AG04450 (cell line): ENCODE results near the gene UBR2. TPM values are rescaled to one million over a fixed set of nuclear protein-coding genes. Genes with fewer than 3 reads are reported as not detected.
"Not testable (repeated sequence)": the region's sequence is repeated elsewhere in the genome, so short reads cannot be mapped to it uniquely, and the experiment has no call there.

Experiments used
- CTCF ChIA-PET: fragments of 300-600, 350-600 bp; formaldehyde crosslinking; extraction: SDS; loops from one replicate; lab custom pipeline; 2022; ENCODE audit warnings: antibody characterized with exemption, inconsistent platforms; lab: Charles Lee
- POLR2A ChIA-PET: fragments of 350-600 bp; formaldehyde crosslinking; extraction: SDS; loops from one replicate; lab custom pipeline; 2021; ENCODE audit warnings: antibody characterized with exemption, inconsistent platforms; lab: Yijun Ruan, JAX
- DNase-seq: peaks from one replicate; pipeline ENCODE4 v3.0.0-alpha.2; 2011; ENCODE audit warnings: low read depth, low spot score
- H3K27ac ChIP-seq: one replicate; pipeline ENCODE4 v1.5.1; 2012; ENCODE audit warnings: low read depth, low read length, control low read depth
- H3K27me3 ChIP-seq: one replicate; pipeline ENCODE4 v1.6.0; 2012; ENCODE audit warnings: low read length; ENCODE audit not compliant: control insufficient read depth, insufficient read depth
- H3K4me3 ChIP-seq: 2 replicates; pipeline ENCODE4 v1.5.1; 2011; ENCODE audit warnings: mild to moderate bottlenecking, low read depth, low read length, control low read depth
- H3K9me3 ChIP-seq: 2 replicates; pipeline ENCODE4 v1.5.1; 2012; ENCODE audit warnings: low read length; ENCODE audit not compliant: control insufficient read depth, insufficient read depth
- polyA plus RNA-seq: library from polyadenylated mRNA; depleted of rRNA; stranded (reverse); fragments of >200 nt; gene quantifications from 2 replicates; pipeline ENCODE4 v1.2.3, GENCODE V29; 2011
- TF ChIP-seq, protein P1 (sequence below): IDR thresholded peaks from 2 replicates; pipeline ENCODE4 v1.5.1; 2011; ENCODE audit warnings: low read depth, low read length, control low read depth, inconsistent platforms

Gene UBR2
- polyA plus RNA-seq, 1 experiment: 25.3 TPM

DNA sequence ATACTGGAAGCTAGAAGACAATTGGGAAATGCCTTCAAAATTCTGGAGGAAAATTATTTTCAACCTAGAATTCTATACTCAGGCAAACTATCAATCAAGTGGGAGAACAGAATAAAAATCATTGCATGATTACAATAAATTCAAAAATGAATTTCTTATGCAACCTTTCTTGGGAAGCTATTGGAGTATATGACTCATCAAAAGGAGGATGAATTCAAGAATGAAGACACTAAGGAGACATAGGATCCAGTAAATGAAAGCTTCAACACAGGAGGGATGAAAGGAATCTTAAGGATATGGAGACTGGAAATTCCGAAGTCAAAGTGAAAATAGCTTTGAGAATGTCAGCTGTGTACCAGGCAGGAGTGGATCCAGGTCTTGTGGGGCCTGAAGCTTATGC, 12.6 kb upstream of the UBR2 start:
- Histone ChIP-seq H3K4me3 (no peak overlapping the region), H3K27ac (no peak overlapping the region), H3K9me3 (peaks cover 5% of the 10 kb centered on the region; the same call in 1 of the 2 replicates), H3K27me3 (no peaks in the 10 kb centered on the region)
- ChIA-PET CTCF (interaction anchor here (0.9 to 5.9 kb wide), 5 partner anchors 12 to 765 kb away, joined by 4 to 97 read pairs (median 6); partner anchors contain the start of gene UBR2), POLR2A (no interaction called here)
- TF ChIP-seq, protein P1, sequence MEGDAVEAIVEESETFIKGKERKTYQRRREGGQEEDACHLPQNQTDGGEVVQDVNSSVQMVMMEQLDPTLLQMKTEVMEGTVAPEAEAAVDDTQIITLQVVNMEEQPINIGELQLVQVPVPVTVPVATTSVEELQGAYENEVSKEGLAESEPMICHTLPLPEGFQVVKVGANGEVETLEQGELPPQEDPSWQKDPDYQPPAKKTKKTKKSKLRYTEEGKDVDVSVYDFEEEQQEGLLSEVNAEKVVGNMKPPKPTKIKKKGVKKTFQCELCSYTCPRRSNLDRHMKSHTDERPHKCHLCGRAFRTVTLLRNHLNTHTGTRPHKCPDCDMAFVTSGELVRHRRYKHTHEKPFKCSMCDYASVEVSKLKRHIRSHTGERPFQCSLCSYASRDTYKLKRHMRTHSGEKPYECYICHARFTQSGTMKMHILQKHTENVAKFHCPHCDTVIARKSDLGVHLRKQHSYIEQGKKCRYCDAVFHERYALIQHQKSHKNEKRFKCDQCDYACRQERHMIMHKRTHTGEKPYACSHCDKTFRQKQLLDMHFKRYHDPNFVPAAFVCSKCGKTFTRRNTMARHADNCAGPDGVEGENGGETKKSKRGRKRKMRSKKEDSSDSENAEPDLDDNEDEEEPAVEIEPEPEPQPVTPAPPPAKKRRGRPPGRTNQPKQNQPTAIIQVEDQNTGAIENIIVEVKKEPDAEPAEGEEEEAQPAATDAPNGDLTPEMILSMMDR: no peak
- DNase-seq: no peak

DNA sequence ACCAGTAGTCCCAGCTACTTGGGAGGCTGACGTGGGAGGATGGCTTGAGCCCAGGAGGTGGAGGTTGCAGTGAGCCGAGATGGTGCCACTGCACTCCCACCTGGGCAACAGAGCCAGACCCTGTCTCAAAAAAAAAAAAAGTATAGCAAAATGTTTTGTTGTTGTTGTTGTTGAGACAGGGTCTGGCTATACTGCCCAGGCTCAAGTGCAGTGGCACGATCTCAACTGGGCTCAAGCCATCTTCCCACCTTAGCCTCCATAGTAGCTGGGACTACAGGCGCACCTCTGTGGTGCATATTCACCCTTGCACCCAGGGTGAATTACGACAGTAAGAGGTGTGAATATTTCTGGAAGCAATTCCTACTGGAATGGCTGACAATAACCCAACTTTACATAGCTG, 11.4 kb upstream of the UBR2 start:
- Histone ChIP-seq H3K9me3 (peaks cover 5% of the 10 kb centered on the region; the same call in 1 of the 2 replicates), H3K4me3 (no peak overlapping the region), H3K27ac (no peak overlapping the region), H3K27me3 (no peaks in the 10 kb centered on the region)
- CTCF ChIA-PET: interaction anchor here (1.9 to 2.3 kb wide), 2 partner anchors 11 to 338 kb away, joined by 6 to 13 read pairs; partner anchors contain the start of gene UBR2
- POLR2A ChIA-PET: no interaction called here
- TF ChIP-seq, protein P1: no peak
- no peak for DNase-seq

DNA sequence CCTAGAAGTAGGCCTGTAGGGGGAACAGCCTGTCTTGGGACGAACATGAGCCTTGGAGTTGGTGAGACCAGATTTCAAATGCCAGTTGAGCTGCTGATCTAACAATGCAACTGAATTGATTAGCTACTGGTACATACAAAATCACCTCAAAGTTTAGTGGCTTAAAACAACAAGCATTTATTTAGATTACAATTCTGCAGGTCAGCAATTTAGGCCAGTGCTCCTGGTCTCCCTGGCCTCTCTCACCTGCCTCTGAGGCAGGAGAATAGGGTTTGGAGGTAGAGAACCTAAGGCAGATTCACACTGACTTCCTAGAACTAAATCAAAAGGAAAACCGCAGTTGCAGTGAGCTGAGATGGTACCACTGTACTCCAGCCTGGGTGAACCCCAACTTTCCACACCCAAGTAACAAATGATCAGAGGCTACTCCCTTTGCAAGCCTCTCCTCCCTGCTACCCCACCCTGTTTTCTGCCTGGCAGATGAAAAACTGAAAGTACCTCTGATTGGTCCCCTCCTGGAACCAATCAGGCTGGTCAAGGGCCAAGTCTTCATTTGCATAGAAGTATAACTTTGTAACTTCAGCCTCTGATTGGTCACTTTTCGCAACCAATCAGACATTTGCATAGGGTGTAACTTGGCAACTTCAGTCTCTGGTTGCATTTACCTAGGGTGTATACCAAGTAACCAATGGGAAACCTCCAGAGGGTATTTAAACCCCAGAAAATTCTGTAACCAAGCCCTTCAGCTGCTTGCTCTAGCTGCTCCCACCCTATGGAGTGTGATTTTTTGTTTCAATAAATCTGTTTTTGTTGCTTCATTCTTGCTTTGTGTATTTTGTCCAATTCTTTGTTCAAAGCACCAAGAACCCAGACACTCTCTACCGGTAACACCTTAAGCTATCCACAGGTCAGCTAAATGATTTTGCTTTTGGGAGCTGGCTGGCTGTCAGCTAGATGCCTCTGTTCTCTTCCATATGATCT, 8.1 kb upstream of the UBR2 start:
- CTCF ChIA-PET: interaction anchor here (6.3 kb wide), 1 partner anchor 8 kb away, joined by 81 read pairs; no protein-coding TSS in a partner anchor
- DNase-seq: no peak

DNA sequence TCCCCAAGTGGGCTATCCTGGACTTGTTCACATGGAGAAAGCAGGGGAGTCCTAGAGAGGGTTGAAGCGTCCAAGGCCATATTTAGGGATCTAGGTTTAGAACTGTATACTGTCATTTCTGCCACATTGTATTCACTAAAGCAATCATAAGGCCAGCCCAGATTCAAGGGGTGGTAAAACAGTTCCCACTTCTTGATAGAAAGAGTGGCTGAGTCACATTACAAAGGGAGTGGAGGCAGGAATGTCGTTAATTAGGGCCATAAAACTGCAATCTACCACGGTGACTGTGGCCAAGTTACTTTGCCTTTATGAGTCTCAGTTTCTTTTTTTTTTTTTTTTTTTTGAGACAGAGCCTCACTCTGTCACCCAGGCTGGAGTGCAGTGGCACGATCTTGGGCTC, 7.4 kb upstream of the UBR2 start:
- Histone ChIP-seq H3K27me3 (peaks cover 3% of the 10 kb centered on the region), H3K27ac (no peak overlapping the region), H3K9me3 (peaks cover 5% of the 10 kb centered on the region; the same call in 1 of the 2 replicates), H3K4me3 (no peak overlapping the region)
- ChIA-PET POLR2A (no interaction called here), CTCF (interaction anchor here (6.3 kb wide), 1 partner anchor 9 kb away, joined by 81 read pairs; no protein-coding TSS in a partner anchor)
- TF ChIP-seq, protein P1: no peak
- no peak for DNase-seq

More for the DNA sequence above, 8.1 kb upstream of the UBR2 start:
- H3K27me3 ChIP-seq: peaks cover 3% of the 10 kb centered on the region
- H3K9me3 ChIP-seq: peaks cover 5% of the 10 kb centered on the region; the same call in 1 of the 2 replicates
- H3K4me3 ChIP-seq: no peak overlapping the region
- TF ChIP-seq, protein P1: no peak
- no peak overlapping the region for H3K27ac ChIP-seq
- POLR2A ChIA-PET: no interaction called here

DNA sequence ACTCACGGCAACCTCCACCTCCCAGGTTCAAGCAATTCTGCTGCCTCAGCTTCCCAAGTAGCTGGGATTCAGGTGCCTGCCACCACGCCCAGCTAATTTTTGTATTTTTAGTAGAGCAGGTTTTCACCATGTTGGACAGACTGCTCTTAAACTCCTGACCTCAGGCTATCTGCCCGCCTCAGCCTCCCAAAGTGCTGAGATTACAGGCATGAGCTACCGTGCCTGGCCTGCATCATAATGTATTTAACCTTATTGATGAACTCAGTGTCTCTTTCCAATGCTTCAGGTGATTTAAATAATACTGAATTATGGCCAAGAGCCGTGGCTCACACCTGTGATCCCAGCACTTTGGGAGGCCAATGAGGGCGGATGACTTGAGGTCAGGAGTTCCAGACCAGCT, 4.6 kb upstream of the UBR2 start:
- H3K27ac ChIP-seq, H3K4me3 ChIP-seq, H3K27me3 ChIP-seq, DNase-seq, H3K9me3 ChIP-seq, POLR2A ChIA-PET: not testable (repeated sequence)
- CTCF ChIA-PET: interaction anchor here (6.3 kb wide), 1 partner anchor 12 kb away, joined by 81 read pairs; no protein-coding TSS in a partner anchor
